HG03439 (cell line): ENCODE measurements around the gene SAG.

ENCODE experiments used
- ATAC-seq: cut with Tn5 transposase; IDR thresholded peaks from one replicate; pipeline ENCODE4 v1.9.1; 2021; ENCODE audit warnings: mild to moderate bottlenecking, moderate library complexity; ENCODE audit not compliant: unreplicated experiment

SAG gene

GRCh38 chr2:233307565-233307964, at the start of gene SAG:
Gene SAG, plus strand, starts transcription at chr2:233307816. Its CDS starts 1,374 bp downstream, at chr2:233309190.
- no peak for ATAC-seq

GRCh38 chr2:233258211-233258610, 49.4 kb upstream of the SAG start:
- no peak for ATAC-seq

DNA sequence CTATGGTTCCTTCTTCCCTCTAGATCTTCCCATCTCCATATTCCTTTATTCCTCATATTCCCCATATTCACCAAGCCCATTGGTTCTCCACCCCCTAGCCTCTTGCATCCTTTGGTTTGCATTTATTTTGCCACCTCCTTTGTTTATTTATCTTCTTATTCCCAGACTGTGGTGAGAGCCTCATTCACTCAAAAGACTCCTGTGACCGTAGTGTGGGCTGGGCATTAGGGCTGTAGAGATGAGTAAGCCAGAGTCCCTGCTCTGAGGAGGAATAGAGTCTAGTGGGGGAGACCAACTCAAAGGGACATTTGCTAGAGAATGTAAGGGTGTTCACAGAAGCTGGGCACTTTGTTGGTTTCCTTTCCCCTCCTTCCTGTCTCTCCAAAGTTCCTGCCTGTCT, 47.9 kb upstream of the SAG start:
- ATAC-seq: no peak

DNA sequence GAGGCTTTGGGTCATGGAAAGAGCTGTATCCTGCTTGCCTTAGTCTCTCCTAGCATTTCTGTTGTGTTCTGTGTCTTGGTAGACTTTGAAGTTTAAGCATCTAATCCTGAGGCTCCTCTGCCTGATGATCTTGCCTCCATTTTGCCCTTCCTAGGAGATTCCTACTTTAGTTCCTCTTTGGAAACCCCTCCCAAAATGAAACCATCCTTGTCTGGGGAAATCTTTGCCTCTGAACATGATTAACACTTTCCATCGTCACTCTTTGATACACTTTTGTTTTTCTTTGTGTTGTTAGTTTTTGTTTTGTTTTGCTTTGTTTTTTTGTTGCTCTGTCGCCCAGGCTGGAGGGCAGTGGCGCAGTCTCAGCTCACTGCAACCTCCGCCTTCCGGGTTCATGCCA, 47.0 kb upstream of the SAG start:
- ATAC-seq: no peak

- ATAC-seq: peak; percentile 67
Measured at GRCh38 chr2:233261819-233262555, 45.6 kb upstream of the SAG start.

DNA sequence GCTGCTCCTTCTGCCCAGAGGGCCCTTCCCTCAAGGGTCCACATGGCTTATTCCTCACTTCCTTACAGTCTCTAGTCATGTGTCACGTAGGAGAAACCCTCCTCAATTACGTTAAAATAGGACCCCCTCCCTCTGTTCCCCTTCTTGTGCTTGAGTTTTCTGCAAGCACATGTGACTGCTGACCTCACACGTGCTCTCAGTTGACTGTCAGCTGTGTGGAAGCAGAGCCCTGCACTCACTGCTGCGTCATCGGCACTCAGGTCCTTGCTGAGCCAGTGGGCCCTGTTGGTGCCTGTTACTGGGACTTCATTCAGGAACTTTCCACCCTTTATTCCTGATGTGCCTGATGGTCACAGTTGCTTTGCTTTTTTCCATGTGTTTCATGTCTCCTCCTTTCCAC, 45.1 kb upstream of the SAG start:
- ATAC-seq: no peak

DNA sequence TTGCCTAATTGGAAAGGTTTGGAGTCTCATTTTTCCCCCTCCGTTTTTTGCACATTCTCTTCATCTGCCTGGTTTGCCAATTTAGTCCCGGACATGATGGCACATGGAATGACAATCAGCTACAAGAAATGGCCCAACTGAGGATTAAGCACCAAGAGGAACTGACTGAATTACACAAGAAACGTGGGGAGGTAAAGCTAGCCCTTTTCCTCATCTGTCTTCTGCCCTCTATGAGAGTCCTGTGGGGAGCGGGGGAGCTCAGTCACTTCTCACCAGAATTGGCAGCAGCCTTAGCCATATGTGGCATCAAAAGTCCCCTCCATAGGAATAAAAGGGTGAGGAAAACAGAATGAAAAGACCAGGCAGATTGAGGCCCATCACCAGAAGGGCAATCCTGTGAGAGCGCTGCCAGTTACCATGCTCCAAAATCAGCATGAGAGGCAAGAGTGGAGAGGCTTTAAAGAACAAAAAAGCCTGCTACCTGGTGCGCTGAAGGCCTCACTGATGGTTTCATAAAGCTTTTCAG, 44.5 kb upstream of the SAG start:
- ATAC-seq: no peak

GRCh38 chr2:233264667-233265066, 42.9 kb upstream of the SAG start:
- ATAC-seq: no peak

- no peak for ATAC-seq
Measured at GRCh38 chr2:233265899-233266431, 41.7 kb upstream of the SAG start.

DNA sequence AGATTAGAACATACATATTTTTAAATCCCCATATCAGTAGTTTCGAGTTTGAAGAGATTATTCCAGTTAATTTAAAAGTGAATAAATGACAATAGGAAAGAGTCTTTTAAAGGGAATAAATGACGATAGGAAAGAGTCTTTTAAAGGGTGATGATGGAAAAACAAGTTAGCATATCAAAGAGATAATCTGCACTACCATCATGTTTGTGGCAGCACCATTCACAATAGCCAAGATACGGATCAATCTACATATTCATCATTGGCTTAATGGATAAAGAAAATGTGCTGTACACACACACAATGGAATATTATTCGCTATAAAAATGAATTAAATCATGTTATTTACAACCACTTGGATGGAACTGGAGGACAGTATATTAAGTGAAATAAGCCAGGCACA, 41.1 kb upstream of the SAG start:
- ATAC-seq: no peak

GRCh38 chr2:233267516-233268245, 39.9 kb upstream of the SAG start:
- peak; percentile 65 for ATAC-seq

GRCh38 chr2:233270366-233270765, 37.2 kb upstream of the SAG start:
- no peak for ATAC-seq

DNA sequence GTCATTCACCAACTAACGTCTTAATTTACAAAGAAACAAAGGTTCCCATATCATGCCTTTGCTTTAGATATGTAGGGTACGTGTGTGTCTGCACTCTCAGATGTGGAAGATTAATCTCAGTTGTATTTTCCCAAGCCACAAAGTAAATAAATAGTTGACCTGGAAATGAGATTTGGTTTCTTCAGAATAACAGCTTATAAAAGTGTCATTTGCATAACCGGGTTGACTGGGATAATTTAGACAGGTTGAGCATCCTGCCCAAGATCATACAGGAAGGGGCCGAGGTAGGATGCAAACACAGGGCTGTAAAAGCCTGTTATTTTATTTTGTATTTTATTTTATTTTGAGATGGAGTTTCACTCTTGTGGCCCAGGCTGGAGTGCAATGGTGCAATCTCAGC, 36.7 kb upstream of the SAG start:
- ATAC-seq: no peak

DNA sequence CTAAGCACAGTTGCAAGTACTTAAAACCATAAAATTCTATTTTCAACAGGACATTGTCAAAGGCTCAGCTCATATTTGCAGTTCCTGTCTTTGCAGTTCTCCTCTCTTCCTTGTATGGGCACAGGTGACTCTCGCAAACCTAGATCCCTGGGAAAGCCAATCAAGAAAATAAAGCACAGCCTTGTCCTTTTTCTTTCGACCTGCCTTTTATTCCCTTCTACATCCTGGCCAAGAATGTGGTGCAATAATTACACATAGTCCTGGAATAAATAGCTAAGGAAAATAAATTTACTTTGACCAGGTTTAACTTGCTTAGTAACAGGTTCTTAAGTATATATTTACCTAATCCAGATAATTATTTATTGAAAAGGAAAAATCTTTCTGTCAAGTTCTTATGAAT, 35.9 kb upstream of the SAG start:
- ATAC-seq: no peak

- ATAC-seq: no peak
Measured at GRCh38 chr2:233273120-233273519, 34.5 kb upstream of the SAG start.

DNA sequence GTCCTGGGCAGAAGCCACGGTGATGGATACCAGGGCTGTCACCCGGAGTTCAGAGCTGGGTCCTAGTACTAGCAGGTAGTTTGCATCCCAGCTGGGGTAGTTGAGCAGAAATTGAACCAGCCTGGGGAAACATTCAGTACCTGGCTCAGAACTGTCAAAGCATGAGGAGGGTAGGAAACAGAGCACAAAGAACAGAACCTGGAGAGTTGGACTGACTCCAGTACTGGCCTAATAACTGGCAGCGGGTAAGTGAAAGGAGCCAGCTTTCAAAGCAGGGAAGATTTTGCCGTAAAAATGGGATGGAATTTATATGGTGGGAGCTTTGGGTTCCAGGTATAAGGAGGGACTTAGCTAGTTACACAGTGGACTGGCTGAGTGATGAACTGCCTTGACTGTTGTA, 32.4 kb upstream of the SAG start:
- ATAC-seq: no peak

- ATAC-seq: no peak
Measured at GRCh38 chr2:233278921-233279320, 28.7 kb upstream of the SAG start.

DNA sequence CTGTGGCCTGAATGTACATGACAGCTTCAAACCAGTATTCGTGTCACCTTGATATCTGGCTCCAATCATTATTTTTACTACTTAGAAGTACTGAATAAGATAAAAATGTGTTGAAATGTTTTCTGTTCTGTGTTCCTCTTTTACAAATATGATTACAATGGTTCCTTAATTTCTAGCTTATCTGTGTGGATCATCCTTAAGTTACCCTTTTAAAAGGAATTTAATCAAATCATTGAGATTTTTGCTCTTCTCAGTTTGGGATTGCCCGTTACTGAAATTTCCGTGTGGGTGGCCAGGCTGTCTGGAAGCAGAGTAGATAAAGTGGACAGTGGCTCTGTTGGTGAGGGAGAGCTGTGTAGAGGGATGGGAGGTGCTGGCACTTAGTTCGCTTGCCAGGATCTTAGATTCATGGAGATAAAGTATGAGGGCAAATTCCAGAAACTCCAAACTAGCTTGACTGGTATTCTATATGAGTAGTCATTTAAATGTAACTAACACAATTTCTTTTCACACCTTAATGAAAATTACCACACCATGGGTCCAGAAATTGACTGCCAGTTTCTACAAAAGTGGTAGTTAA, 27.4 kb upstream of the SAG start:
- no peak for ATAC-seq

- ATAC-seq: no peak
Measured at GRCh38 chr2:233281553-233281952, 26.1 kb upstream of the SAG start.

DNA sequence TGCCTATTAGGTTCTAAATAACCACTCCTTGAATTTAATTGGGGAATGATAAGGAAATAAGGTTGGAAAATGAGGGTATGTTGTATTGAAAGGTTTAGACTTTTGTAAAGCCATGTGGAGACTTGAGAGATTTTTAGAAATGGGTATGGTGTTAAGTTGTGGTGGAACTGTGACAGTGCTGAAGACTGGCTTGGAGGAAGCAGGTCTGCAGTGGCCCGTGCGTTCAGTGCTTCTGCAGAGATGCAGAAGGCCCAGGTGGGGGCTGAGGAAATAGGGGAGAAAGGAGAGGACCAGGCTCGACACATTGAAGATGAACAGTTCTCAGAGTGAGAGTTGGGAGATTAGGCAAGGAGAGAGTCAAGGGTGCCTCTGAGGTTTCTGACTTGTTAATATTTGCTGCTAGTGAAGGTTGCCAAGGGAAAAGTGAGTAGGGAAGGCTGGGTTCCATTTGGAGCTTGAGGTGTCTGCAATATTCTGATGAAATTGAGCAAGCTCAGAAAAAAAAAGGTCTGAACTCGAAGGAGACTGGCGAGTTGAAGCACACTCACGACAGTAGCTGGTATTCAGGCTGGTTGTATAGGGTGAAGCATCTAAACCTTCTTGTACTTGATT, 25.5 kb upstream of the SAG start:
- ATAC-seq: no peak

DNA sequence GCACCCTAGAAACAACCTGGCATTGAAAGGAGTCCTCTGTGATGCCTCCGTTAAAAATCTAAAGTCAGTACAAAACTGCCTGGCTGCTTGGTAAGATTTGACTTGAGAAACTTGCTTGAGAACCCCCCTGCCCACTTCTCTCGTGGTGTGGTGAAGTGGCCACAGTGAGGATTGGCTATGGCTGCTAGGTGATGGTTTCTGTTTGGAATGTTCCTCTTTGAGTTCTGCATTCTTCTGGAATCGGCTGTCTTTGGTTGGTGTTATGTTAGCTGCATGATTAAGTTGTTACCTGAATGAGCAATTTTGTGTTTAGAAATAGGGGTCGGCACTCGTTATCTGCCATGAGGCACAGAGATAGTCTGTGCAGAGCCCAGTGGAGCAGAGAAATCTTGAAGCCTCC, 21.7 kb upstream of the SAG start:
- no peak for ATAC-seq
